Measurements from ENCODE around the gene PHAF1. TPM values are rescaled to one million over a fixed set of nuclear protein-coding genes. Genes with fewer than 3 reads are reported as not detected.

PHAF1 gene
- total and polyA plus RNA-seq, 2 of the 8 experiments (the other 6 are each of a cell fraction or from before 2014, with no cell fraction given): 18.6 to 26.4 TPM

- TF ChIP-seq USF2 (IDR thresholded peaks at IDR 0.05; ENCODE audit: low read length): no peak
- TF ChIP-seq ATF3 (IDR thresholded peaks at IDR 0.05; ENCODE audit: insufficient read depth, low read depth, low read length): no peak
- no peak for TF ChIP-seq TEAD4 (IDR thresholded peaks at IDR 0.05; ENCODE audit: low read depth, low read length)
- no peak for TF ChIP-seq CHD1 (IDR thresholded peaks at IDR 0.05; ENCODE audit: low read depth, low read length)
- peak; percentile 77; the same call in 1 of the 2 replicates for TF ChIP-seq GABPA (IDR thresholded peaks at IDR 0.05; ENCODE audit: borderline replicate concordance, insufficient read depth, low read length)
- peak; percentile 74; the same call in 1 of the 2 replicates for TF ChIP-seq SP4 (IDR thresholded peaks at IDR 0.05; ENCODE audit: low read length)
- TF ChIP-seq SUZ12 (IDR thresholded peaks at IDR 0.05; ENCODE audit: low read length): peak; percentile 59
- no peak for TF ChIP-seq BRCA1 (IDR thresholded peaks at IDR 0.05; ENCODE audit: low read depth, low read length)
- TF ChIP-seq CHD2 (IDR thresholded peaks at IDR 0.05; ENCODE audit: low read length): peak; percentile 67; the same call in 1 of the 2 replicates
- peak; percentile 60; the same call in 1 of the 2 replicates for TF ChIP-seq CREB1 (IDR thresholded peaks at IDR 0.05)
- no peak for TF ChIP-seq SIX5 (IDR thresholded peaks at IDR 0.05; ENCODE audit: low read depth, low read length)
- peak in 2 of 3 experiments; percentile 95 to 96; a peak in 3 of 4 replicates for TF ChIP-seq CTCF (IDR thresholded peaks at IDR 0.05; ENCODE audit: control extremely low read depth in 1 of 3, insufficient read depth in 1 of 3, low read depth in 1 of 3, low read length in 3 of 3)
- TF ChIP-seq KDM5A (IDR thresholded peaks at IDR 0.05; ENCODE audit: low read length): no peak
- no peak for TF ChIP-seq SP2 (IDR thresholded peaks at IDR 0.05; ENCODE audit: low read length)
- peak; percentile 95 for TF ChIP-seq MAX (IDR thresholded peaks at IDR 0.05)
- no peak for TF ChIP-seq E2F6 (IDR thresholded peaks at IDR 0.05)
- TF ChIP-seq RNF2 (IDR thresholded peaks at IDR 0.05; ENCODE audit: borderline replicate concordance, low read depth, low read length, missing control alignments, poor library complexity, severe bottlenecking): peak; percentile 42
- TF ChIP-seq FOSL1 (IDR thresholded peaks at IDR 0.05; ENCODE audit: insufficient read depth, low read depth, low read length): no peak
- TF ChIP-seq NANOG (IDR thresholded peaks at IDR 0.05; ENCODE audit: insufficient read depth, low read depth, low read length, poor library complexity, severe bottlenecking): peak; percentile 27
These were observed 75.4 kb downstream of the PHAF1 start (continued) for GRCh38 chr16:67184995-67185650.

All from H1 (cell line).